Liver (tissue), 3 donors: ENCODE measurements around the gene SLC66A1.

Source experiments
- CTCF ChIP-seq: fragments of 150-350 bp; IDR thresholded peaks from 2 replicates; pipeline ENCODE4 v1.5.1; 2017; ENCODE audit warnings: improper control_type of control experiment, low read depth, low read length; ENCODE audit not compliant: missing input control
- HNF4G ChIP-seq: IDR thresholded peaks from 2 replicates; pipeline ENCODE4 v1.6.1; 2016; ENCODE audit warnings: antibody characterized with exemption
- JUND ChIP-seq, 2 donors: IDR thresholded peaks; 2 replicates each; pipeline ENCODE4 v1.6.1; 2016; ENCODE audit warnings: antibody characterized with exemption in 2 of 2
- MAX ChIP-seq: IDR thresholded peaks from 2 replicates; pipeline ENCODE4 v1.6.1; 2016; ENCODE audit warnings: antibody characterized with exemption
- RAD21 ChIP-seq, 2 donors: IDR thresholded peaks; 2 replicates each; pipeline ENCODE4 v1.6.1; 2016; ENCODE audit warnings: antibody characterized with exemption in 2 of 2, mild to moderate bottlenecking in 2 of 2
- SP1 ChIP-seq: IDR thresholded peaks from 2 replicates; pipeline ENCODE4 v1.6.1; 2018; ENCODE audit warnings: antibody characterized with exemption, mild to moderate bottlenecking
- TAF1 ChIP-seq: conservative IDR thresholded peaks from 2 replicates; pipeline ENCODE4 v1.6.1; 2016; ENCODE audit warnings: antibody characterized with exemption, mild to moderate bottlenecking
- YY1 ChIP-seq: IDR thresholded peaks from 2 replicates; pipeline ENCODE4 v1.6.1; 2016; ENCODE audit warnings: antibody characterized with exemption, mild to moderate bottlenecking
- donor health status: healthy.
- donor health status: healthy.

- TF ChIP-seq MAX (no peak), RAD21 (IDR thresholded peaks at IDR 0.05) (no peak), TAF1 (no peak), CTCF (no peak), YY1 (no peak), JUND (IDR thresholded peaks at IDR 0.05) (no peak), HNF4G (no peak), SP1 (no peak)
Measured at GRCh38 chr1:19347533-19348172, 35.5 kb downstream of the SLC66A1 start.
